H1 (cell line): ENCODE measurements around the gene TRAF5.

Experiments used
- RBBP5 ChIP-seq: IDR thresholded peaks from 2 replicates; pipeline ENCODE4 v1.7.1; 2012; ENCODE audit warnings: low read depth, mild to moderate bottlenecking, inconsistent platforms, low read length, moderate library complexity, borderline replicate concordance
- ZNF274 ChIP-seq: IDR thresholded peaks from 2 replicates; pipeline ENCODE4 v1.7.0; 2012; ENCODE audit warnings: low read length, borderline replicate concordance; ENCODE audit errors: extremely low read depth

GRCh38 chr1:211376807-211377470 lies 50.3 kb downstream of the TRAF5 start:
- TF ChIP-seq ZNF274 (no peak), RBBP5 (no peak)
